Testis (tissue), 2 donors: ENCODE data around the gene TNS1.

ENCODE experiments used
- CTCF ChIP-seq, 3 experiments: fragments of 450-650 bp in 2 of 3; fragments of 200-600 bp in 1 of 3; sonication (generic) in 1 of 3; IDR thresholded peaks; one replicate each; pipeline ENCODE4 v1.5.1; 2016 to 2019; ENCODE audit warnings: antibody characterized with exemption in 3 of 3, mild to moderate bottlenecking in 2 of 3, moderate library complexity in 1 of 3
- POLR2A ChIP-seq: fragments of 450-650 bp; IDR thresholded peaks from one replicate; pipeline ENCODE4 v1.6.1; 2017; ENCODE audit warnings: antibody characterized with exemption, mild to moderate bottlenecking, moderate library complexity

GRCh38 chr2:217892560-217892959 is 110.2 kb downstream of the TNS1 start:
- TF ChIP-seq CTCF (IDR thresholded peaks at IDR 0.05) (no peak), POLR2A (no peak)
